H1 (cell line): ENCODE results near the gene ZSWIM2. TPM values are rescaled to one million over a fixed set of nuclear protein-coding genes. Genes with fewer than 3 reads are reported as not detected.

ENCODE experiments used
- CTCF ChIA-PET: fragments of 300-600 bp; sonication (Branson Sonifier 250); formaldehyde crosslinking; loops from one replicate; lab custom pipeline; 2021; ENCODE audit not compliant: partially characterized antibody; lab: Charles Lee
- POLR2A ChIA-PET: fragments of 300-600 bp; sonication (Branson Sonifier 250); formaldehyde crosslinking; loops from one replicate; lab custom pipeline; 2021; ENCODE audit warnings: inconsistent platforms; ENCODE audit not compliant: partially characterized antibody; lab: Charles Lee
- DNase-seq, 2 experiments: peaks; one replicate each; pipeline versions ENCODE4 v3.0.0 to v3.0.0-alpha.2; 2010 to 2022; ENCODE audit warnings: low spot score in 2 of 2, low read depth in 1 of 2, mixed read lengths in 1 of 2
- FAIRE-seq: peaks from 2 replicates; lab custom pipeline; 2011; peaks lifted over from hg19 to GRCh38; lab: Jason Lieb, UNC
- H2AFZ ChIP-seq: 2 replicates; pipeline ENCODE4 v1.8.1; 2012; ENCODE audit warnings: low read length, inconsistent platforms
- H2AK5ac ChIP-seq: 2 replicates; pipeline ENCODE4 v1.6.1; 2013; ENCODE audit warnings: low read depth, low read length
- H2BK120ac ChIP-seq: replicated peaks from 2 replicates; pipeline ENCODE3; 2013; ENCODE audit warnings: low read depth, low read length, inconsistent platforms
- H2BK12ac ChIP-seq: 2 replicates; pipeline ENCODE4 v1.6.1; 2013; ENCODE audit warnings: low read depth, low read length
- H2BK15ac ChIP-seq: 2 replicates; pipeline ENCODE4 v1.6.1; 2013; ENCODE audit warnings: low read length
- H2BK20ac ChIP-seq: 2 replicates; pipeline ENCODE4 v1.6.1; 2013; ENCODE audit warnings: low read length
- H2BK5ac ChIP-seq: 2 replicates; pipeline ENCODE4 v1.6.1; 2013; ENCODE audit warnings: low read depth, low read length
- H3K14ac ChIP-seq: 2 replicates; pipeline ENCODE4 v1.6.1; 2013; ENCODE audit warnings: inconsistent platforms; ENCODE audit not compliant: insufficient read length
- H3K18ac ChIP-seq: 2 replicates; pipeline ENCODE4 v1.6.1; 2013; ENCODE audit warnings: low read length; ENCODE audit errors: extremely low read depth
- H3K23ac ChIP-seq: 2 replicates; pipeline ENCODE4 v1.6.1; 2013; ENCODE audit warnings: inconsistent platforms; ENCODE audit not compliant: insufficient read length
- H3K23me2 ChIP-seq: 2 replicates; pipeline ENCODE4 v1.6.1; 2013; ENCODE audit warnings: low read depth, low read length
- H3K27ac ChIP-seq: 2 replicates; pipeline ENCODE4 v1.6.1; 2011; ENCODE audit warnings: low read depth, low read length, inconsistent platforms
- H3K27me3 ChIP-seq, 4 experiments: replicated peaks in 1 of 4; 1 replicate in 1 of 4; 2 replicates in 3 of 4; pipeline versions ENCODE4 v1.6.1 to v1.8.1; 2011 to 2013; ENCODE audit warnings: low read length in 3 of 4, mild to moderate bottlenecking in 3 of 4, inconsistent platforms in 2 of 4, mixed read lengths in 2 of 4, moderate library complexity in 1 of 4; ENCODE audit not compliant: control insufficient read depth in 3 of 4, insufficient read depth in 3 of 4; ENCODE audit errors: extremely low read depth in 1 of 4
- H3K36me3 ChIP-seq, 4 experiments: 2 replicates each; pipeline versions ENCODE4 v1.6.1 to v1.8.1; 2011 to 2013; ENCODE audit warnings: mild to moderate bottlenecking in 4 of 4, low read length in 3 of 4, moderate library complexity in 2 of 4, control low read depth in 1 of 4, inconsistent platforms in 1 of 4; ENCODE audit not compliant: insufficient read depth in 4 of 4, control insufficient read depth in 2 of 4
- H3K4ac ChIP-seq: replicated peaks from 2 replicates; pipeline ENCODE3; 2013; ENCODE audit warnings: low read length, low read depth, mixed read lengths, inconsistent platforms; ENCODE audit not compliant: insufficient read length
- H3K4me1 ChIP-seq, 4 experiments: replicated peaks in 1 of 4; 1 replicate in 1 of 4; 2 replicates in 3 of 4; pipeline versions ENCODE4 v1.6.1 to v1.8.1; 2011 to 2013; ENCODE audit warnings: low read length in 3 of 4, inconsistent platforms in 2 of 4, mixed read lengths in 1 of 4; ENCODE audit not compliant: insufficient read depth in 4 of 4, control insufficient read depth in 3 of 4
- H3K4me2 ChIP-seq, 2 experiments: 2 replicates each; pipeline versions ENCODE4 v1.6.1 to v1.8.1; 2011 to 2013; ENCODE audit warnings: low read depth in 2 of 2, low read length in 2 of 2, control low read depth in 1 of 2, inconsistent platforms in 1 of 2, mild to moderate bottlenecking in 1 of 2; ENCODE audit not compliant: insufficient read depth in 1 of 2
- H3K4me3 ChIP-seq, 4 experiments: fragments of 200-600, 300-600 bp in 1 of 4; sonication (generic), shearing (Covaris generic), sonication (Bioruptor Twin) in 1 of 4; 2 replicates each; pipeline versions ENCODE4 v1.5.1 to v1.8.1; 2011 to 2016; ENCODE audit warnings: low read length in 4 of 4, low read depth in 3 of 4, control low read depth in 2 of 4, inconsistent platforms in 2 of 4, mild to moderate bottlenecking in 2 of 4, mixed read lengths in 1 of 4, moderate library complexity in 1 of 4; ENCODE audit not compliant: insufficient read depth in 2 of 4; ENCODE audit errors: extremely low read depth in 1 of 4
- H3K56ac ChIP-seq: replicated peaks from 2 replicates; pipeline ENCODE3; 2013; ENCODE audit warnings: low read depth, mild to moderate bottlenecking, mixed read lengths, low read length, inconsistent platforms; ENCODE audit not compliant: insufficient read length
- H3K79me1 ChIP-seq: 2 replicates; pipeline ENCODE4 v1.6.1; 2013; ENCODE audit warnings: low read depth, low read length, control low read depth
- H3K79me2 ChIP-seq, 2 experiments: 2 replicates each; pipeline versions ENCODE4 v1.6.1 to v1.8.1; 2012 to 2013; ENCODE audit warnings: low read length in 2 of 2, mild to moderate bottlenecking in 2 of 2, inconsistent platforms in 1 of 2; ENCODE audit not compliant: insufficient read depth in 2 of 2, control insufficient read depth in 1 of 2
- H3K9ac ChIP-seq, 4 experiments: replicated peaks in 1 of 4; 1 replicate in 1 of 4; 2 replicates in 3 of 4; pipeline versions ENCODE4 v1.6.1 to v1.8.1; 2011 to 2013; ENCODE audit warnings: low read depth in 3 of 4, low read length in 3 of 4, control low read depth in 2 of 4, mild to moderate bottlenecking in 2 of 4, moderate library complexity in 2 of 4, inconsistent platforms in 1 of 4; ENCODE audit errors: extremely low read depth in 1 of 4
- H3K9me3 ChIP-seq, 2 experiments: 2 replicates each; pipeline versions ENCODE4 v1.6.1 to v1.8.1; 2012 to 2013; ENCODE audit warnings: mild to moderate bottlenecking in 2 of 2, moderate library complexity in 2 of 2, control low read depth in 1 of 2, inconsistent platforms in 1 of 2, low read depth in 1 of 2, low read length in 1 of 2, mixed read lengths in 1 of 2; ENCODE audit not compliant: insufficient read depth in 2 of 2
- H4K20me1 ChIP-seq, 2 experiments: replicated peaks in 1 of 2; 2 replicates each; pipeline versions ENCODE3 to v1.8.1; 2011 to 2013; ENCODE audit warnings: inconsistent platforms in 2 of 2, low read length in 2 of 2, mild to moderate bottlenecking in 1 of 2; ENCODE audit not compliant: insufficient read depth in 2 of 2, control insufficient read depth in 1 of 2
- H4K5ac ChIP-seq: 2 replicates; pipeline ENCODE4 v1.6.1; 2013; ENCODE audit warnings: low read length, low read depth, mixed read lengths, inconsistent platforms; ENCODE audit not compliant: insufficient read length
- H4K8ac ChIP-seq: 2 replicates; pipeline ENCODE4 v1.8.0; 2013; ENCODE audit warnings: mild to moderate bottlenecking, moderate library complexity, low read length, inconsistent platforms; ENCODE audit not compliant: insufficient read depth; ENCODE audit errors: extremely low read depth
- H4K91ac ChIP-seq: replicated peaks from 2 replicates; pipeline ENCODE3; 2013; ENCODE audit warnings: low read length, mixed read lengths, inconsistent platforms; ENCODE audit not compliant: insufficient read length
- CBX8 ChIP-seq: fragments of 300-800, 300-1000 bp; sonication (generic); IDR thresholded peaks from 2 replicates; pipeline ENCODE4 v1.7.1; 2016; ENCODE audit warnings: low read depth, low read length, borderline replicate concordance
- CTCF ChIP-seq, 3 experiments: IDR thresholded peaks; 1 replicate in 2 of 3; 2 replicates in 1 of 3; pipeline versions ENCODE4 v1.5.1 to v1.6.1; 2011; ENCODE audit warnings: low read length in 3 of 3, mild to moderate bottlenecking in 3 of 3, inconsistent platforms in 2 of 3, low read depth in 1 of 3, moderate library complexity in 1 of 3; ENCODE audit not compliant: insufficient read depth in 1 of 3; ENCODE audit errors: control extremely low read depth in 1 of 3
- JUN ChIP-seq: IDR thresholded peaks from 2 replicates; pipeline ENCODE4 v1.6.1; 2011; ENCODE audit warnings: low read depth, mild to moderate bottlenecking, improper control_type of control experiment, low read length
- KDM1A ChIP-seq: fragments of 200-600, 300-600 bp; sonication (generic); IDR thresholded peaks from 2 replicates; pipeline ENCODE4 v1.7.1; 2016; ENCODE audit warnings: mild to moderate bottlenecking, low read length, borderline replicate concordance
- KDM5A ChIP-seq: fragments of 200-600 bp; IDR thresholded peaks from 2 replicates; pipeline ENCODE4 v1.7.1; 2012; ENCODE audit warnings: mild to moderate bottlenecking, low read length, inconsistent platforms, mixed read lengths
- NANOG ChIP-seq: IDR thresholded peaks from 2 replicates; pipeline ENCODE4 v1.6.1; 2011; ENCODE audit warnings: low read length, low read depth, mild to moderate bottlenecking, inconsistent platforms; ENCODE audit not compliant: insufficient read depth, poor library complexity, severe bottlenecking
- POLR2A ChIP-seq, 2 experiments: IDR thresholded peaks; 1 replicate in 1 of 2; 2 replicates in 1 of 2; pipeline ENCODE4 v1.6.1; 2011; ENCODE audit warnings: low read depth in 2 of 2, low read length in 2 of 2, mild to moderate bottlenecking in 2 of 2; ENCODE audit errors: control extremely low read depth in 1 of 2
- SIX5 ChIP-seq: IDR thresholded peaks from 2 replicates; pipeline ENCODE4 v1.6.1; 2011; ENCODE audit warnings: mild to moderate bottlenecking, low read depth, low read length
- SP4 ChIP-seq: IDR thresholded peaks from 2 replicates; pipeline ENCODE4 v1.6.1; 2012; ENCODE audit warnings: low read length, inconsistent platforms
- SUZ12 ChIP-seq: fragments of 200-600 bp; sonication (generic); IDR thresholded peaks from 2 replicates; pipeline ENCODE4 v1.6.1; 2012; ENCODE audit warnings: mild to moderate bottlenecking, inconsistent platforms, low read length, moderate library complexity, mixed read lengths
- TBP ChIP-seq: IDR thresholded peaks from 2 replicates; pipeline ENCODE4 v1.6.1; 2011; ENCODE audit warnings: low read depth, low read length, improper control_type of control experiment
- YY1 ChIP-seq: IDR thresholded peaks from 2 replicates; pipeline ENCODE4 v1.6.1; 2011; ENCODE audit warnings: low read depth, mild to moderate bottlenecking, low read length
- ZNF274 ChIP-seq: IDR thresholded peaks from 2 replicates; pipeline ENCODE4 v1.7.0; 2012; ENCODE audit warnings: low read length, borderline replicate concordance; ENCODE audit errors: extremely low read depth
- WGBS, 2 experiments: shearing (Covaris generic) in 1 of 2; methylation state at CpG; one replicate each; pipeline versions ENCODE4 v1.1.6 to v1.1.7; 2013 to 2015; ENCODE audit warnings: low lambda C conversion rate in 2 of 2, mixed read lengths in 2 of 2, inconsistent platforms in 1 of 2, low coverage in 1 of 2, missing lambda C conversion rate in 1 of 2; ENCODE audit not compliant: insufficient replicate concordance in 2 of 2, insufficient coverage in 1 of 2, insufficient read length in 1 of 2; ENCODE audit errors: extremely low coverage in 1 of 2, missing lambda C conversion rate in 1 of 2; 5-methylcytosine and 5-hydroxymethylcytosine counted together
- polyA plus RNA-seq, 7 experiments: library from polyadenylated mRNA; depleted of rRNA in 3 of 7; stranded (reverse) in 5 of 7; unstranded in 2 of 7; fragments of >200 nt in 5 of 7; fragments of 200-250 nt in 2 of 7; gene quantifications; 1 replicate in 5 of 7; 2 replicates in 1 of 7; 4 replicates in 1 of 7; pipeline versions ENCODE4 v1.2.1 to v1.2.3, GENCODE V29; 2011 to 2013; ENCODE audit warnings: missing spikeins in 2 of 7, mixed read lengths in 2 of 7
- total RNA-seq: library from RNA; stranded (reverse); fragmentation: NEBNext Ultra II Directional; extraction: Animal tissue kit (Norgen Biotek cat#: 25700); gene quantifications from 2 replicates; pipeline ENCODE4 v1.2.1, GENCODE V29; 2021

ZSWIM2 gene
- total and polyA plus RNA-seq, 2 of the 8 experiments (the other 6 are each of a cell fraction or from before 2014, with no cell fraction given) = not detected

- no peak for DNase-seq
- no peak overlapping the region for H4K5ac ChIP-seq
- H2BK5ac ChIP-seq = no peak overlapping the region
- no peaks in the 10 kb centered on the region for H3K23me2 ChIP-seq
- no peak for FAIRE-seq
- no peak overlapping the region for H3K4me2 ChIP-seq
- no peak overlapping the region for H2AFZ ChIP-seq
- CTCF ChIA-PET = no interaction called here
- H2AK5ac ChIP-seq = no peak overlapping the region
- no peak overlapping the region for H4K91ac ChIP-seq
- H3K79me1 ChIP-seq = no peaks in the 10 kb centered on the region
- H3K27me3 ChIP-seq = no peaks in the 10 kb centered on the region
- no peak overlapping the region for H3K56ac ChIP-seq
- no peak overlapping the region for H3K14ac ChIP-seq
- H2BK12ac ChIP-seq = no peak overlapping the region
- no peaks in the 10 kb centered on the region for H4K20me1 ChIP-seq
- no peaks in the 10 kb centered on the region for H3K4me1 ChIP-seq
- no peak overlapping the region for H2BK15ac ChIP-seq
- H2BK120ac ChIP-seq = no peak overlapping the region
- no peak overlapping the region for H3K9ac ChIP-seq
- no peaks in the 10 kb centered on the region for H3K36me3 ChIP-seq
- no peak overlapping the region for H3K4me3 ChIP-seq
- no peaks in the 10 kb centered on the region for H3K9me3 ChIP-seq
- POLR2A ChIA-PET = no interaction called here
- H4K8ac ChIP-seq = no peak overlapping the region
- H3K79me2 ChIP-seq = no peaks in the 10 kb centered on the region
- H3K23ac ChIP-seq = no peak overlapping the region
- 92% methylated on average over 2 of the region's 2 CpGs; no CpG with 5 or more reads in 1 of the 2 experiments for WGBS, 2 experiments
- no peak overlapping the region for H2BK20ac ChIP-seq
- H3K27ac ChIP-seq = no peak overlapping the region
- no peak overlapping the region for H3K4ac ChIP-seq
- H3K18ac ChIP-seq = no peak overlapping the region
- TF ChIP-seq POLR2A (IDR thresholded peaks at IDR 0.05; ENCODE audit: control extremely low read depth in 1 of 2, low read depth in 2 of 2, low read length in 2 of 2) (no peak), YY1 (no peak), JUN (no peak), TBP (no peak), CBX8 (no peak), SUZ12 (no peak), SIX5 (no peak), SP4 (no peak), NANOG (no peak), KDM5A (no peak), KDM1A (no peak), CTCF (IDR thresholded peaks at IDR 0.05; ENCODE audit: control extremely low read depth in 1 of 3, insufficient read depth in 1 of 3, low read depth in 1 of 3, low read length in 3 of 3) (no peak), ZNF274 (no peak)
Observed at GRCh38 chr2:186822323-186822722, 26.6 kb downstream of the ZSWIM2 start.
